DMS53 treated with DMSO at 0.1 percent for 48 hours (cell line): ENCODE results near the gene ST6GALNAC4.
"Not testable (repeated sequence)": the region's sequence is repeated elsewhere in the genome, so short reads cannot be mapped to it uniquely, and the experiment has no call there.

Experiments used
- DNase-seq: peaks from one replicate; lab custom pipeline; 2025; ENCODE audit not compliant: unreplicated experiment; lab: John Stamatoyannopoulos, UW

The ST6GALNAC4 gene

DNA sequence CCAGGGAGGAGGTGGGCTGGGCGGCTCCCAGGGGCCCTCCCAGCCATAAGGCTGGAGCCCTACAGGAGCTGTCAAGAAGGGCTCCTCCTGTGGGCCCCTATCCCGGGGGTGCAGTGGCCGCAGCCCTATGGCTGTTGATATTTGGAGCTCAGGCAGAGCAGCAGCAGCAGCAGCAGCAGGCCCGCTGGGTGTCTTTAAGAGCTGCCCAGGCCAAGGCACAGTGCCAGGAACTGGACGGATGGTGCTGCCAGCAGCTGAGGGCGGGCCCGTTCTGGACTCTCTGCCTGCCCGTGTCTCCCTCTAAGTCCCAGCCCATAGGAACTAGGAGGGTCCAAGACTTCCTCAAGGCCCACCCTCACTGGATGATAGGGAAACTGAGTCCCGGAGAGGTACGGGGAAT lies 43.0 kb downstream of the ST6GALNAC4 start:
- no peak for DNase-seq

DNA sequence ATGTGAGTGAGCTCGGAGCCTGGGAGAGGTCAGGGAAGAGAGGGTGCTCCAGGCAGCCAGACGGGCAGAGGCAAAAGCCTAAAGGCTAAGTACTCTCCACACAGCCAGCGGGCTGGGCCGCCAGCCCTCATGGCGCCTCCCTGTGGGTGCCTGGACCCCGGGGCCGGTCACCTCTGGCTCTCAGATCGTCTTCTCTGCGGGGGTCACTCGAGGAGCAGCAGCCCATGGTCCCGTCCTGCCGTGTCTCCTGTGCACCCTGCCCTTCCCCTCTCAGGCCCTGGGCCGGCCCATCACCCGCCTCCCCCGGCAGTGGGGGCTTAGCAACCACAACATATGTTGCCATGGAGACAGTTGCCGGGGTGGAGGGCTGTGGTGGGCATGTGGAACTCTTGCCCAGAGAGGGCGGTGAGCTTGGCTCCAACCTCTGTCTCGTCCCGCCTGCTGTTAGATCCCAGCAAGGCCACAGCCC lies 43.6 kb downstream of the ST6GALNAC4 start:
- DNase-seq = no peak

DNA sequence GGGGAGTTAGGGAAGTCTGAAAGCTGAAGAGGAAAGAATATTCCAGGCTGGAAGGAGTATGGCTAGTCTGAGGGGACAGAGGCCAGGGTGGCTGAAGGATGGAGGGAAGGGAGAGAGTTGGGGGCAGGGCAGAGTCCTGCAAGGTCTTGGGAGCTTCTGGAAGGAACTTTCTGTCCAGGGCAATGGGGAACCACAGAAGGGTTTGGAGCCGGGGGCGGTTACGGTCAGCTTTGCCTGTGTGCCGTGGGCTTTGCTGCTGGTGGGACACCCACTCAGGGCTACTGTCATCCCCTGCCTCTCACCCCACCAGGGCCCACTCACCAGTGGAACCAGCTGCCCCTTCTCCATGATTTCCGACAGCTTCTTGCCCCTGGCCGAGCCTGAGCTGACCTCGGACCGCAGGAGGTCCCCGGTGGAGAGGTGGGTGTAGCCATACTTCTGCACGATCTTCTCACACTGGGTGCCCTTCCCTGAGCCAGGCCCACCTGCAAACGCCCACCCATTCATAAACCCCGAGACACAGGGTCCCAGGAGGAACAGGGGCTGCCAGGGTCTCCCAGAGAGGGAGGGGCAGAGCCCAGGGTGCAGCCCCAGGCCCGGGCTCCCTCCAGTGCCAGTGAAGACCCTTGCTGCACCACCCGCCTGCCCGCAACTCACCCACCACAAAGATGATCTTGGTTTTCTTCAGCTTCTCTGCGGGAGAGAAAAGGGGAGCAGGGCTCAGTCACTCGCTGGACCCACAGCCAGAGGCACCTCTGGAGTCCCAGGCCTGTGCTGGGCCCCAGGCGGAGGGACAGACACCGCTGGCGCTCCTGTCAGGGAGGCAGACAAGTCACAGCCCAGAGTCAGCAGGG lies 44.2 kb downstream of the ST6GALNAC4 start:
- DNase-seq = no peak

DNA sequence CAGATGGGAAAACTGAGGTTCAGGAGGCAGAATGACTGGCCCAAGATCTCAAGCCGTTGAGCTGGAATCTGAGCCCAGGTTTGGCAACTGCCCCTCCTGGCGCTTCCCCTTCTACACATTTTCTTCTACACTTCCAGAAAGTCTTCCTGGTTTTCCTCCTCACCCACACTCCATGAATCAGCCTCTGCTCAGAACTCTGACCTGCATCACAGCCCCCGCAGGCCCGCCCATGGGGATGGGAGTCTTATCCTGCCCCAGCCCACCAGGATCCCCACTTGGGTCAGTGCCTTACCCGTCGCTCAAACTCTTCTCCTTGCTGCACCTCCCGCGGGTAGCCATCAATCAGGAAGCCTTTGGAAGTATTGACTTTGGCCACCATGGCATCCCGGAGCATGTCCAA lies 45.3 kb downstream of the ST6GALNAC4 start:
- DNase-seq = no peak

DNA sequence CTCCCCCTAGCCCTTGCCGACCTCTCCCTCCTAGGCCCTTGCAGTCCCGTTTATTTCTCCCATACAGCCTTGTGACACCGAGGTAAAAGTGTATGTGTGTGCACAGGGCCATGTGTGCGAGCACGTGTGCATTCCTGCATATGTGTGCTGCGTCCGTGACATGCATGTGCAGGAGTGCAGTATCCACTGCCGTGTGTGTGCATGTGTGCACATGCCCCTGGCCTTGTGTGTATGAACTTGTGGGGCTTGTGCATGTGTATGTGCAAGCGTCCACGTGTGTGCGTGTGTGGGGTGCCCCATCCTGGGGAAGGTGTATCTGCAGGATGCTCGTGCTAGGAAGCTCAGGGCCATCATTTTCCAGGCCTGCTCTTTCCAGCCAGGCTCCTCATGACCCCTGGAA lies 46.0 kb downstream of the ST6GALNAC4 start:
- DNase-seq = no peak

DNA sequence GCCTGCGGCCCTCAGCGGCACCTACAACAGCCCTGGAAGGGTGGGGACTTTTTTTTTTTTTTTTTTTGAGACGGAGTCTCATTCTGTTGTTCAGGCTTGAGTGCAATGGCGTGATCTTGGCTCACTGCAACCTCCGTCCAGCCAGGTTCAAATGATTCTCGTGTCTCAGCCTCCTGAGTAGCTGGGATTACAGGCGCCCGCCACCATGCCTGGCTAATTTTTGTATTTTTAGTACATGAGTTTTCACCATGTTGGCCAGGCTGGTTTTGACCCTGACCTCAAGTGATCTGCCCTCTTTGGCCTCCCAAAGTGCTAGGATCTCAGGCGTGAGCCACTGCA lies 46.7 kb downstream of the ST6GALNAC4 start:
- DNase-seq = not testable (repeated sequence)

DNA sequence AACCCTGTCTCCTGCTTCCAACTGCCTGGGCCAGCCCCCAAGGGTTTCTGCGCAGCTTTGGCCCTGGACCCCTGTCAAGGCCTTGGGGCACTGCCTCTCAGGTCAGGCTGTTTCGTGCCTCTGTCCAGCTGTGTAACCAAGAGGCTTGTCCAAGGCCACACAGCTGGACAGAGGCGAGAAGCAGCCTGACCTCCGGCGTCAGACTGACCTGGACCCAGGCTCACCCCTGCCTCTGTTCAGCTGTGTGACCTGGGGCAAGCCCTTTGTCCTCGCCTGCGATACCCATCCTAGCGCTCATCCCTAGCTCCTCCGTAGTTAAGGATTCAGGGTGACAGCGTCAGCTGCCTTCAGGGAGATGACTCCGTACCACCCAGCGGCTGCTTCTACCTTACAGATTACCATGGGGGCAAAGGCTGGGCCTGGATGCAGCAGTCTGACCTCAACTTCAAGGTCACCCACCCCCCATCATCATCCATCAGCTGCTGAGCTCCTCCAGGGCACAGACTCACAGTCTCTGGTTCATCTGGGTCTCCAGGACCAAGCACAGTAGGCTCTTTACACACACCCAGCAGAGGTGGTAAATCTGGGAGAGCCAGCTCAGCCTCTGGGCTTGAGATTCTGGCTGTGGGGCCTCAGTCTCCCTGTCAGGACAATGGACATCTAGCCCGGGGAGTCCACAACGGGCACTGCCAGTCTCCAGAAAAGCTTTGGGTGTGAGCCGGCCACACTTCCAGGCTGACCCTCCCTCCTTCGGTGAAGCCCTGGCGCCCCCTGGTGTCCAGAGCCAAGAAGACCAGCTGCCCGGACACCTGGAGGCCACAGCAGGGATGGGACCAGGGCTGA lies 47.3 kb downstream of the ST6GALNAC4 start:
- DNase-seq = peak; percentile 78

DNA sequence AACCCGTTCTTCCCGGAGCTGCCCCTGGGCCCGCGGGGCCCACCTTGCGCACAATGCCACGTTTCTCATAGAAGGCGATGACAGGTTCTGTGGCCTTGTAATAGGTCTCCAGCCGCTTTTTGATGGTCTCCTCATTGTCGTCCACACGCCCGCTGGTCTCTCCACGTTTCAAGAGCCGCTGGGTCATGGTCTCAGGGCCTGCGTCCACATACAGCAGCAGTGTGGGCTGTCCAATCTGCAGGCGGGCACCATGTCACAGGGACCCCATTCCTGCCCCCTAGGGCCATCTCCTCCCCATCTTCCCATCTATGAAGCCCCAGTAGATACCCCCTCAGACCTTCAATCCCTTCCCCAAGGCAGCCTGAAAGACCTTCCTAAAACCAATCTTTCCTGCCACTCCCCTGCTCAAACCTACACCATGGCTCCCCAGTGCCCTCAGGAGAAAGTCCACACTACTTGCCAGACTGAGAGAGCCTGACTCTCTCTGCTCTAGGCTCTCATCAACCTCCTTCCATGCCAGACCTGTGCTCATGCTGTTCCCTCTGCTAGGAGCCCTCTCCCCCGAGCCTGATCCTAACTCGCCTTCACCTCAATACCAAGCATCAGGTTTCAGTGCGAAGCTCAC lies 48.5 kb downstream of the ST6GALNAC4 start:
- no peak for DNase-seq

DNA sequence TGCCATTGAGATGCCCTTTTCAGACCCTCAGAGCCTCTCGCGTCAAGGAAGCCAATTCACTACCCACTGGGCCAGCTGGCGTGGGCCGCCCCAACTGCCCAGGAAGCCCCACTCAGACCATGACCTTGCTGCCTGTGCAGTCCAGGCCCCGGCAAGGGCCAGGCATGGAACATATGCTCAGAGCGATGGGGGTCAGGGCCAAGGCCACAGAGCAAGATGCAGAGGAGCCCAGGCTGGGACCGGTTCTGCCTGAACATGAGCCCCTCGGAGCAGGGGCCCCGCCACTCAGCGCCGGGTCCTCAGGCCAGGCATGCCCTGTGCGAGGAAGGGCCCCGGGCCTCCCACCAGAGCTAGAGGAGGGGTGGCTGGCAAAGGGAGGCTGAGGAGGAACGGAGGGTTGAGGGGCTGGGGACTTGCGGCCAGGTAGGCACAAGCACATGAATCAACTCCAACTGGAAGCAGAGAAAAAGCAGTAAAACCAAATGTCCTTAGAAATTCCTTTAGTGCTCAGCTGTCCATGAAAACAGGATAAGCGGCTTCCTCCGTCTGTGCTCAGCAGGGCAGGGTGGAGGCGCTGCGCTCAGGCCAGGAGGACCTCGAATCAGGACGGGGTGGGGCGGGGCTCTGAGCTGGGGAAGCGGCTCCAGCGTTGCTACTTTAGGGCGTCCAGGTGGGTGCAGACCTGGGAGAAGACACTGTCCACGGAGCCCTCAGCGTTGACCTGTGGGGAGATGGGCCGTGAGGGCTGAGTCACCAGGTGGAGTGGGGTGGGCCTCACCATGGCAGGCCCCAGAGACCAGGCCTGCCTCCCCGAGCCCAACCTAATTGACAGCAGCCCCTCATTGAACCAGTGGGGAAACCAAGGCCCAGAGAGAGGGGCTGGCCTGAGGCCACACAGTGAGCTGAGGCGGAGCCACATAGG lies 49.2 kb downstream of the ST6GALNAC4 start:
- no peak for DNase-seq

DNA sequence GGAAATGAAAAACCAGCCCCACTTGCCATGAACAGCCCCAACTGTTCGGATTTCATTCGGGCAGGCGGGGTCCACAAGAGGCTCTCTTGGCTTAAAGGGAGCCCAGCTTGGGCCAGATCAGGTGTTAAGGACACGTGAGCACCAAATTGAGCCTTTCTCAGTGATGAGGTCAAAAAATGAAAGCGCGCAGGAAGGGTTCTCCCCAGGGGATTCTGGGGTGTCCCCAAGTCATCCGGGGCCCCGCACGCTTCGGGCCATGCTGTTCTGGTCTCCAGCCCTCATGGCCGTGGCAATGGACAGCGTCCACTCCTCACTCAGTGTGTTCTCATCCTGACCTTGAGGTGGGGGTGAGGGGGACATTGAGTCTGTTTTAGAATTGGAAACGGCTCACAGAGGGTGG lies 50.3 kb downstream of the ST6GALNAC4 start:
- DNase-seq = no peak

DNA sequence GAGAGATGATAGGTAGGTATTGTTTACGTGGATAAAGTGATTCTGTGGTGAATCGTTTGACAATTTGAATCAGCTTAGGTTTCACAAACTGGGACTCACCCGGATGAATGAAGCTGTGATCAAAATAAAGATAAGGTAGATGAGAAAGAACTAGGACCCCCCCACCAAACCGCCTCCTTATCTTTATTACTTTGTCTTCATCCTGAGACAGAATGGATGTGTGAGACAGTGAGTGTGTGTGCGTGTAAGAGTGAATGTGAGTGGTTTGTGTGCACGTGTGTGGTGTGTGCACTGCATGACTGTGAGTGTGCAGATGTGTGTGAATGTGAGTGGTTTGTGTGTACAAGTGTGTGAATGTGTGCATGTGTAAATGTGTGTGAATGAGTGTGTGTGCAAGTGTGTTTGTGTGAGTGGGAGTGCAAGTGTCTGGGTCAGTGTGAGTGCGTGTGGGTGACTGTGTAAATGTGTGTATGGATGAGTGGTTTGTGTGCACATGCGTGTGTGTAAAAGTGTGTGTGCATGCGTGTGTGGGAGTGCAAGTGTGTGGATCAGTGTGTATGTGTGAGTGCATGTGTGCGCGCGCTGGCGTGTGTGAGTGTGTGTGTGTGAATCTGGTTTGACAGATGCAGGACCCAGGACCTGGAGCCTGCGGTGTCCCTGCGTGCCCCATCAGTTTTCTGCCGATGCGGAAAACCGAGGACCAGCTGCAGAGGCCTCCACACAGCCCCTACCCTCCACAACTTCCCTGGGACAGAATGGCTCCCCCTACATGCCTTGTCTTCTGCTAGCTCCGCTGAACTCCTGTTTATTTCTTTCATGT lies 51.0 kb downstream of the ST6GALNAC4 start:
- DNase-seq = no peak

DNA sequence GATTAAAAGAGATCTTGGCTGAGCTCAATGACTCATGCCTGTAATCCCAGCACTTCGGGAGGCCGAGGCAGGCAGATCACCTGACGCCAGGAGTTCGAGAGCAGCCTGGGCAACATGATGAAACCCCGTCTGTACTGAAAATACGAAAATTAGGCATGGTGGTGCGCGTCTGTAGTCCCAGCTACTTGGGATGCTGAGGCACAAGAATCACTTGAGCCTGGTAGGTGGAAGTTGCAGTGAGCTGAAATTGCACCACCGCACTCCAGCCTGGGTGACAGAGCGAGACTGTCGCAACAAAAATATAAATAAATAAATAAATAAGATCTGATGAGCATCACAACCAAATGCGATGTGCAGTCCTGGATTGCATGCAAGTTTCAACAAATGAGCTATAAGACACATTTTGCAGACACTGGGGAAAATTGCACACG lies 53.6 kb downstream of the ST6GALNAC4 start:
- DNase-seq = no peak

DNA sequence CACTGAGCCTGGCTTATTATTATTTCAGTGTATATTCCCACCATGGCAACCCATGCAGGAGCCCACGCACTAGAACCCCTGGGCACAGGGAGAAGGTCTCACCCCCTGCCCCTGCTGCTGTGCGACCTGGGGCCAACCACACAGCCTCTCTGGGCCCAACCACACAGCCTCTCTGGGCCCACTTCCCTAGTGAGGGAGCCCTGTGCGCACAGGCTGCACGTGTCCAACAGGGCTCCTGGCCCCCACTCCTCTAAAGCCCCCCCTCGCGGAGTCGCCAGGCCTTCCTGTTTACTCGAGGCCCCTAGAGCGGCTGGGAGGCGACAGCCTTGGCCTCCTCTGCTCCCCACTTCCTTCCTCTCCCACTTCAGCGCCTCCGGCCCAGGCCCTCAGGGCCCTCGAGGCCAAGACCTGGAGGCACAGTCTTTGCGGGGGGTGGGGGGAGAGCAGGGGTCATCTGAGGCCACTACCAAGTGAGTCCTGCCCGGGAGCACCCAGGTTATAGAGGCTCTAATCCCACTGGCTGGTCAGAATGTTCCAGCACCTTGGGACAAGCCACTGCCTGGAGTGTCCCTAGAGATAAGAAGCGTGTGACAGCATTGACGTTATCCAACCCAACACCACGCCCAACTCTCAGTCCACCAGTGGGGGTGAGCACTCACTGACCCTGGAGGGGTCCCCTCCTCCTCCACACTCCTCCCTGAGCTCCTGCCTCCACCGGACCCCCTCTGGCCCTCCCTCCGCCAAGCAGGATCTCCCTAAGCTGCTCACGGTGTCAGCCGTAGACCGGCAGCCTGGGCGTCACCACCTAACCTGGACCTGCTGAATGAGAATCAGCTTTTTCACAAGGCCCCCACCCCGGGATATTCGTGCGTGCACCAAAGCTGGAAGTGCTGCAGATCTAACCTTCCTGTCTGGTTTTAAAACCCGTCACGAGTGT lies 54.5 kb downstream of the ST6GALNAC4 start:
- no peak for DNase-seq

DNA sequence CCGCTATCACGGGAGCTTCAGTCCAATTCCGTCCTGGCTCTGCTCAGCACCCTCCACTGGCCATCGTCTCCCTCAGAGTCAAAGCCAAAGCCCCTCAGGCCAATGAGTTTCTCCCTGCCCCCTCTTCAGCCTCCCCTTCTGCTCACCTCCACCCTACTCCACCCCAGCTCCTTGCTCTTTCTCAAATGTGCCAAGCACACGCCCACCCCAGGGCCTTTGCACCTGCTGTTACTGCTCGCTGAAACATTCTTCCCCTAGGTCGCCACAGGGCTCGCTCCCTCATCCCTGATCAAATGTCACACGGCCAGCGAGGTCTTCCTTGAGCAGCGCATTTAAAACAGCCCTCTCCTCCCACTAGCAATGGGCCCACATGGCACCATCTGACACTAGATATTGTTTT lies 56.1 kb downstream of the ST6GALNAC4 start:
- DNase-seq = no peak

DNA sequence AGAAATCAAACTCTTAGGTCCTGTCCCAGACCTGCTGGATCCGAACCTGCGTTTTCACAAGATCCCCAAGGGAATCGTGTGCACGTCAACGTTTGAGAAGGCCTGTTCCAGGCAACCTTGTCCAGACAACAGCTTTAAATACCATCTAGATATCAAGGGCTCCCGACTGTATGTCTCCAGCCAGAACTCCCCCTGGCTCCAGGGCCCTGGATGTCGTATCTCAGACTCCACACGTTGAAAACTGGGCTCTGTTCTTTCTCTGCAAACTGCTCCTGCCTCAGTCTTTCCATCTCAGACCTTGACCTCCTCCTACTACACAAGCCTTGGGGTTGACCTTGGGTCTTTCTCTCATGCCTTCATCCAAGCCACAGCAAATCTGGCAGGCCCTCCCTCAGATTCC lies 56.6 kb downstream of the ST6GALNAC4 start:
- no peak for DNase-seq

DNA sequence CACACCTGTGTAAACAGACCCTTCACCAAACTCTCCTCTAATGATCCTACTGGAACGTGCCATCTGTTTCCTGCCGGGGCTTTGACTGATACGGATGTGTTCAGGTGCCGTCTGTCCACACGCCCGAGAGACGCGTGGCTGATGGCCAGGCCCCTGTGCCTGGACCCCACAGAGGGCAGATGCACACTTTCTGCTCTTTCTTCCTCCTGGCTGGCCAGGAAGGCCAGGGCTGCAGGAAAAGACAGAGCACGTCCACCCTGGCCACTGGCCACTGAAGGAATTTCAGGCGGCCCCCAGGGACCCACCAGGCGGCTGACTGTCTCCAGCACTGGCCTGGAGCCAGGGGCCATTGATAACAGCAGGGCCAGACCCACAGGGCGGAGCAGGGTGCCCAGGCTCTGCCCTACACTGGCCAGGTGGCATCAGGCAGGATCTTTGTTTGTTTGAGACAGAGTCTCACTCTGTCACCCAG lies 58.8 kb downstream of the ST6GALNAC4 start:
- peak; percentile 36 for DNase-seq
